Activated CD4-positive, alpha-beta T cell treated with anti-CD3 and anti-CD28 coated beads, Interleukin-2, amount 10 ng/mL, durations not matched to agents 7 days and 5 days (primary cell): ENCODE data around the gene RALB. TPM values are rescaled to one million over a fixed set of nuclear protein-coding genes. Genes with fewer than 3 reads are reported as not detected.
"Not testable (repeated sequence)": the region's sequence is repeated elsewhere in the genome, so short reads cannot be mapped to it uniquely, and the experiment has no call there.

ENCODE experiments used
- CTCF ChIA-PET: fragments of 350-600 bp; sonication (Branson Sonifier 250); formaldehyde crosslinking; loops from one replicate; lab custom pipeline; 2021; ENCODE audit warnings: antibody characterized with exemption; lab: Charles Lee
- POLR2A ChIA-PET: fragments of 350-600 bp; sonication (Branson Sonifier 250); formaldehyde crosslinking; loops from one replicate; lab custom pipeline; 2021; ENCODE audit warnings: antibody characterized with exemption; lab: Charles Lee
- DNase-seq: peaks from one replicate; pipeline ENCODE4 v3.0.0-alpha.2; 2020
- H3K27ac Mint-ChIP-seq: one replicate; pipeline ENCODE4 v1.8.0; 2021; ENCODE audit warnings: mild to moderate bottlenecking, moderate library complexity, mixed read lengths
- H3K27me3 Mint-ChIP-seq: one replicate; pipeline ENCODE4 v1.8.0; 2021; ENCODE audit warnings: mixed read lengths
- H3K36me3 Mint-ChIP-seq: one replicate; pipeline ENCODE4 v1.8.0; 2021; ENCODE audit warnings: low read depth, mixed read lengths
- H3K4me1 Mint-ChIP-seq: one replicate; pipeline ENCODE4 v1.8.0; 2021; ENCODE audit warnings: mixed read lengths
- H3K4me3 Mint-ChIP-seq: one replicate; pipeline ENCODE4 v1.8.0; 2021; ENCODE audit warnings: mild to moderate bottlenecking, moderate library complexity, mixed read lengths
- H3K9me3 Mint-ChIP-seq: one replicate; pipeline ENCODE4 v1.8.0; 2021; ENCODE audit warnings: mixed read lengths
- total RNA-seq, 2 experiments: library from RNA; stranded (reverse); gene quantifications; one replicate each; pipeline ENCODE4 v1.2.3, GENCODE V29; 2021

The RALB gene
- total RNA-seq, 2 experiments from 2014 or later, result 44.3 to 46.8 TPM

DNA sequence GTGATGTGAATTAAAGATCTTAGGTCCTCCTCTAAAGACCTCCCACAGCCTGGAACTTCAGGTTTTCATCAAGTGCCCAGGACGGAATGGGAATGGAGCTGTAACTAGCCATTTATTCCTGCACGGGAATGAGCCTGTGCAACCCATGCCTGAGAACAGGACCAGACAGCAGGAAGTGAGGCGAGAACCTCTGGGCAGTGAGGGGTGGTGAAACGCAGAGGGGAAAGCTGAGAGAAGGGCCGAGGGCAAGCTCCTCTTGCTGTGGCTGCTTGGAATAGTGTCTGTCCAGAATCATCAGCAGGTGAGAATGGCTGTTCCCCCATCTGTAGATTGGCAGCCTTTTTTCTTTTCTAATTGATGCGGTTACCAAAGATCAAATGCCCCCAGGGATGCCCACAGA lies 4.8 kb upstream of the RALB start:
- no peak for DNase-seq
- Mint-ChIP-seq H3K4me3 (no peak overlapping the region), H3K4me1 (peaks cover 34% of the 10 kb centered on the region), H3K36me3 (peaks cover 7% of the 10 kb centered on the region), H3K27ac (no peak overlapping the region), H3K9me3 (peaks cover 7% of the 10 kb centered on the region), H3K27me3 (peaks cover 21% of the 10 kb centered on the region)
- CTCF ChIA-PET, result interaction anchor here (0.6 to 6.9 kb wide), 7 partner anchors 9 to 1478 kb away, joined by 3 to 51 read pairs (median 4); no protein-coding TSS in a partner anchor
- POLR2A ChIA-PET, result no interaction called here

DNA sequence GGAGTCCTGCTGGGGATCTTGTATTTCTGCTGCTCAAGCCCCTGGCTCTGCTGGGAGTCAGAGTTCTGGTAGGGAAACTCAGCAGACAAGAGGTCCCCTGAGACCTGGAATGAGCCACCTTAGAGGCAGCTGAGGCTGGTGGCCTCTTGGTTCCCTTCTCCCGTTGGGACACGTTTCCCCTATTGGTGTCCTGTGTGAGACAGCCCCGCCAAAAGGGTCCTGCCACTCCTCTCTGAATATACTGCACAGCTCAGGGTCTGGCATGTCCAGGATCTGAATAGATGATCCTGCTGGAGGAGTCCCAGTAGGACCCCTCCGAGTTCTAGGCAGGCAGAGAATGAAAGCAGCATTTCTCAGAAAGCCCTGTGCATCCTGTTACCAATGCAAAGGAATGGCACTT lies 2.0 kb upstream of the RALB start:
- DNase-seq, result no peak
- Mint-ChIP-seq H3K36me3 (peaks cover 18% of the 10 kb centered on the region), H3K27me3 (peaks cover 21% of the 10 kb centered on the region), H3K9me3 (peaks cover 4% of the 10 kb centered on the region), H3K27ac (no peak overlapping the region), H3K4me1 (peaks cover 55% of the 10 kb centered on the region), H3K4me3 (no peak overlapping the region)
- POLR2A ChIA-PET, result no interaction called here
- CTCF ChIA-PET, result interaction anchor here (1.0 to 6.9 kb wide), 4 partner anchors 12 to 63 kb away, joined by 3 to 51 read pairs (median 10); no protein-coding TSS in a partner anchor

DNA sequence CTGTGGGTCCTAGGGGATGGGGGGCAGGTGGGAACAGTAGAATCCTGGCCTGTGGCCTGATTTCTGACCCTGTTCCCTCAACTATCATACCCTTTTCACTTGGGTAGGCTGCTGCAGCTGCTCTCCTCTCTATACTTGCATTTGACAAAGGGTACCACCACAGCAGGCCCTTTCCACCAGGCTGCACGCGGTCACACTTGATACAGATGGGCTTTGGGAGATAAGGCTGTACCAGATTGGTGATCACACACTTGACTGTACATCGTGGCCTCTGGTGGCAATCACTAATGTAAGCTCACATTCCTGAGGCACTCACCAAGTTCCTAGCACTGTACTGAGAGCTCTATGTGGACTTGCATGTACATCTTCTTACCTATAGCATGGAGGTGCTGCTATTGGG lies 1.6 kb upstream of the RALB start:
- no peak overlapping the region for H3K27ac Mint-ChIP-seq
- peaks cover 6% of the 10 kb centered on the region for H3K9me3 Mint-ChIP-seq
- CTCF ChIA-PET, result interaction anchor here (1.0 to 6.9 kb wide), 4 partner anchors 12 to 62 kb away, joined by 3 to 51 read pairs (median 9); no protein-coding TSS in a partner anchor
- POLR2A ChIA-PET, result interaction anchor here (1.7 kb wide), 1 partner anchor 19 kb away, joined by 11 read pairs; no protein-coding TSS in a partner anchor
- no peak for DNase-seq
- H3K36me3 Mint-ChIP-seq, result peaks cover 22% of the 10 kb centered on the region
- H3K4me1 Mint-ChIP-seq, result peaks cover 59% of the 10 kb centered on the region
- no peak overlapping the region for H3K4me3 Mint-ChIP-seq
- peaks cover 21% of the 10 kb centered on the region for H3K27me3 Mint-ChIP-seq

DNA sequence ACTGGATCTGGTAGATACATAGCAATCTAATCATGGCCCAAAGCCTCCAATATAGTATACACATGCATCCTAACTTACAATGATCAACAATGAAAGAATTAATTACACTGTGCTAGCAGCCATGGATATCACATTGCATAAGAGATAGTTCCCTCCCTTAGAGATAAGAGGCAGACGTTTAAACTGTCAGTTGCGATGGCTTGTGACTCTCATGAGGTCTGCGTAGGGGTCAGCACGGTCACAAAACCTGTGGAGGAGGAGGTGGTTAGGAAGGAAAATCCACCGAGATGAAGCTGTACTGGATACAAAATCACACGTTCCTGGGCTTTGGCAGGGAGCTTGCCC lies 800 bp upstream of the RALB start:
- ChIA-PET POLR2A (interaction anchor here (0.7 to 1.7 kb wide), 2 partner anchors 20 to 39 kb away, joined by 3 to 11 read pairs; no protein-coding TSS in a partner anchor), CTCF (interaction anchor here (0.8 to 6.9 kb wide), 8 partner anchors 13 to 62 kb away, joined by 3 to 51 read pairs (median 5); no protein-coding TSS in a partner anchor)
- peaks cover 30% of the 10 kb centered on the region for H3K36me3 Mint-ChIP-seq
- H3K9me3 Mint-ChIP-seq, result peaks cover 12% of the 10 kb centered on the region
- peaks cover 66% of the 10 kb centered on the region for H3K4me1 Mint-ChIP-seq
- DNase-seq, result no peak
- H3K4me3 Mint-ChIP-seq, result peak overlapping the region; percentile 99
- peak overlapping the region; percentile 95 for H3K27ac Mint-ChIP-seq
- H3K27me3 Mint-ChIP-seq, result peaks cover 17% of the 10 kb centered on the region

DNA sequence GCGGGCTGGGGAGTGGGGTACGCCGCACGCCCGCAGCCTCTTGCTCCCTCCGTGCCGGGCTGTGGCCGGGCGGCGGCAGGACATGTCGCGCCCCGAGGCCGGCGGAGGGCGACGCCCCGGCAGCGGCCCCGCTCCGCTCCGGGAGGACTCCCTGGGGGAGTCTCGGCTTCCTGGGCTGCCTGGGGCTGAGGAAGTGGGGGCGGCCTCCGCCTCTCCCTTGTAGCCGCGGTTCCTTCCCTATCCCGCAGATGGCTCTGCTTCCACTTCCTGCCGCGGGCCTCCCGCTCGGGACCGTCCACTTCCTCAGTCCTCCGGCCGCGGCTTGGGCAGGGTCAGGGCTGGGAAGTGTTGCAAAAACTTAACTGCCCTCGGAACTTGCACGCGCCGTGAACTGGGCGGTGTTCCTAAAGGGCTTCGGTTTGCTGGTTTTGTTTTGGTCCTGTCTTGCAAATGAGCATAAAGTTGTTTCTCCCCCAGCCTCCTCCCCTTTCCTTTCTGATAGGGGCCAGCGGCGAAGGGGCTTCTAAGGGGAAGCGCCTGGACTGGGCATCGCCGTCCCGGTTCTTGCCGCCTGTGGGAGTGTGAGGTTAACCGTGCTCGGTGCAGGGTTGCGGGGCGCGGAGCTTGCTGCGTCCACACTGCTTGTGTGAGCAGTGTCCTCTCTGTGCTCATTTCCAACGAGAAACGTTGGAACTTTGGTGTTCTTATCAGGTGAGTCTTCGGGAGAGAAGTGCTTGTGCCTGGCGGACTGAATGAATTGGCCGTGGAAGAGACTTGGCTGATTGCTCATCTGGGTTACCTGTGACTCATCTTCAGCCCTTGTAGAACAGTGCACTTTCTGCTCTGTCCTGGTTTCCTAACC lies 600 bp downstream of the RALB start:
- peak; percentile 44 for DNase-seq
- peak overlapping the region; percentile 82 for H3K27ac Mint-ChIP-seq
- peaks cover 17% of the 10 kb centered on the region for H3K9me3 Mint-ChIP-seq
- H3K4me1 Mint-ChIP-seq, result peaks cover 68% of the 10 kb centered on the region
- H3K27me3 Mint-ChIP-seq, result peaks cover 5% of the 10 kb centered on the region
- ChIA-PET POLR2A (interaction anchor here (0.7 to 1.7 kb wide), 2 partner anchors 21 to 22 kb away, joined by 3 to 11 read pairs; no protein-coding TSS in a partner anchor), CTCF (interaction anchor here (0.9 to 6.9 kb wide), 6 partner anchors 14 to 60 kb away, joined by 3 to 51 read pairs (median 6); no protein-coding TSS in a partner anchor)
- peaks cover 43% of the 10 kb centered on the region for H3K36me3 Mint-ChIP-seq
- H3K4me3 Mint-ChIP-seq, result peak overlapping the region; percentile 87

DNA sequence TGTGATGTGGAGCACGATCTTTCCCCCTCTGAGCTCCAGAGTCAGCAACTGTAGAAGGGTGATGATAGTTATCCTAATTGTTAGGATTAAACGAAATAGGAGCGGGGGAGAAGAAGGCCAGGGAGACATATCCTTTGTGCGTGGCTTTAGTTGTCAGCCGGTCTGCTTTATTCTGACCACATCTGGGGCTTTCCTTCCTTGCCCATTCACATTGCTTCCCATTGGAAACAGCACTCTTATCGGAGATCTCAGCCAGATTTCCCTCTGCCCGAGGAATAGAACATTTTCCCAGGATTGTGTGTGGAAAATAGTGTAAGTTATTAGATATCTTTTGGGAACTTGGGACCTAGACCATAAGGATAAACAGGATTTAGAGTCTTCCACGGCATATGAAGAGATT lies 1.5 kb downstream of the RALB start:
- Mint-ChIP-seq H3K36me3 (peaks cover 53% of the 10 kb centered on the region), H3K4me3 (peak overlapping the region; percentile 87), H3K9me3 (peaks cover 20% of the 10 kb centered on the region), H3K27ac (peak overlapping the region; percentile 28), H3K4me1 (peaks cover 68% of the 10 kb centered on the region), H3K27me3 (peaks cover 2% of the 10 kb centered on the region)
- POLR2A ChIA-PET, result interaction anchor here (0.7 kb wide), 1 partner anchor 23 kb away, joined by 3 read pairs; no protein-coding TSS in a partner anchor
- DNase-seq, result no peak
- CTCF ChIA-PET, result interaction anchor here (1.1 to 2.5 kb wide), 2 partner anchors 18 to 25 kb away, joined by 3 to 7 read pairs; no protein-coding TSS in a partner anchor

DNA sequence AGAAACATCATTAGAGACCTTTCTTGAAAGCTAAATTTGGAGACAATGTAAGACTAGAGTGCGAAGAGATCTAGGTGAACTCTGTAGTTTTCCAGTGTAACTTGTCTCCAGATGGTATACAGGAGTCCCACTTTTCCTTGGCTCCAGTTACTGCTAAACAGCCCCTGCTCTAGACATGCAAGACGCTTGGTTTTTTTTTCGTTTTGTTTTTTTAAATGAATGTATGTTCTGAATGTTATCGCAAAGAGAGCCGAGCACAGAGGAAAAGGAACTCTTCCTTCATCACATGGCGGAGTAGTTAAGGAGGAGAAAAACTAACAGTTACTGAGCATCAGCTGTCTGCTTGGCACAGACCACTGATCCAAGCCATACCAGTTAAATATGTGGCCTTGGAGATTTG lies 2.4 kb downstream of the RALB start:
- H3K4me1 Mint-ChIP-seq, result peaks cover 69% of the 10 kb centered on the region
- H3K27ac Mint-ChIP-seq, result no peak overlapping the region
- H3K4me3 Mint-ChIP-seq, result peak overlapping the region; percentile 47
- DNase-seq, result no peak
- ChIA-PET POLR2A (no interaction called here), CTCF (interaction anchor here (0.6 to 2.5 kb wide), 3 partner anchors 9 to 38 kb away, joined by 3 to 7 read pairs (median 6); no protein-coding TSS in a partner anchor)
- H3K36me3 Mint-ChIP-seq, result peaks cover 55% of the 10 kb centered on the region
- peaks cover 23% of the 10 kb centered on the region for H3K9me3 Mint-ChIP-seq
- no peaks in the 10 kb centered on the region for H3K27me3 Mint-ChIP-seq

DNA sequence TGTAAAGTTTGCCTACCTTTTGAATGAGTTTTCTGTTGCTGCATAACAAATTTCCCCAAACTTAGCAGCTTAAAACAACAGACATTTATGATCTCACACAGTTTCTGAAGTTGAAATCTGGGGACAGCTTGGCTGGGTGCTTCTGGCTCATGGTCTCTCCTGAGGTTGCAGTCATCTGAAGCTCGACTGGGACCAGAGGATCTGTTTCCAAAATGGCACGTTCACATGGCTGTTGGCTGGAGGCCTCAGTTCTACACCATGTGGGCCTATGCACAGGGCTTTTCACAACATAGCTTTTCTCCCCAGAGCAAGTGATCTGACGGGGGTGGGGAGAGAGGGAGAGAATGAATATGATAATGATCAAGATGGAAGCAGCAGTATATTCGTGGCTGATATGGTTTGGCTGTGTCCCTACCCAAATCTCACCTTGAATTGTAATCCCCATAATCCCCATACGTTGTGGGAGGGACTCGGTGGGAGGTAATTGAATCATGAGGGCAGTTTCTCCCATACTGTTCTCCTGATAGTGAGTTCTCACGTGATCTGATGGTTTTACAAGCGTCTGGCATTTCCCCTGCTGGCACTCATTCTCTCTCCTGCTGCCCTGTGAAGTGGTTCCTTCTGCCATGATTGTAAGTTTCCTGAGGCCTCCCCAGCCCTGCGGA lies 3.5 kb downstream of the RALB start:
- no peak overlapping the region for H3K4me3 Mint-ChIP-seq
- peaks cover 23% of the 10 kb centered on the region for H3K9me3 Mint-ChIP-seq
- peaks cover 55% of the 10 kb centered on the region for H3K36me3 Mint-ChIP-seq
- POLR2A ChIA-PET, result no interaction called here
- H3K4me1 Mint-ChIP-seq, result peaks cover 63% of the 10 kb centered on the region
- DNase-seq, result no peak
- no peak overlapping the region for H3K27ac Mint-ChIP-seq
- CTCF ChIA-PET, result interaction anchor here (0.6 to 2.5 kb wide), 4 partner anchors 8 to 23 kb away, joined by 3 to 7 read pairs (median 4); no protein-coding TSS in a partner anchor
- H3K27me3 Mint-ChIP-seq, result no peaks in the 10 kb centered on the region

DNA sequence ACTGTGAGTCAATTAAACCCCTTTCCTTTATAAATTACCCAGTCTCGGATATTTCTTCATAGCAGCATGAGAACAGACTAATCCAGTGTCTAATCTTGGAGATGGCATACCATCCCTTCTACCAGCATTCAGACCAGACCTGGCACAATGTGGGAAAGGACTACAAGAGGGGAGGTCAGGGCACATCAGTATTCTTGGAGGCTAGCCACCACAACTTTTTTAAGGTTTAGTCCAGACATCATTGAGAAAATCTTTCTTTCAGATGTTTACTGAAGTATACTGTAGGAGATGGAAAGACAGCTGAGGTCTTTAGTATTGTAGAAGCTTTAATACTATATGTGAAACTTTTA lies 4.0 kb downstream of the RALB start:
- H3K27me3 Mint-ChIP-seq, result no peaks in the 10 kb centered on the region
- H3K27ac Mint-ChIP-seq, result no peak overlapping the region
- H3K36me3 Mint-ChIP-seq, result peaks cover 55% of the 10 kb centered on the region
- CTCF ChIA-PET, result interaction anchor here (1.3 to 2.5 kb wide), 4 partner anchors 9 to 22 kb away, joined by 3 to 8 read pairs (median 6); no protein-coding TSS in a partner anchor
- no peak overlapping the region for H3K4me3 Mint-ChIP-seq
- DNase-seq, result no peak
- H3K4me1 Mint-ChIP-seq, result peaks cover 59% of the 10 kb centered on the region
- H3K9me3 Mint-ChIP-seq, result peaks cover 23% of the 10 kb centered on the region
- POLR2A ChIA-PET, result no interaction called here

DNA sequence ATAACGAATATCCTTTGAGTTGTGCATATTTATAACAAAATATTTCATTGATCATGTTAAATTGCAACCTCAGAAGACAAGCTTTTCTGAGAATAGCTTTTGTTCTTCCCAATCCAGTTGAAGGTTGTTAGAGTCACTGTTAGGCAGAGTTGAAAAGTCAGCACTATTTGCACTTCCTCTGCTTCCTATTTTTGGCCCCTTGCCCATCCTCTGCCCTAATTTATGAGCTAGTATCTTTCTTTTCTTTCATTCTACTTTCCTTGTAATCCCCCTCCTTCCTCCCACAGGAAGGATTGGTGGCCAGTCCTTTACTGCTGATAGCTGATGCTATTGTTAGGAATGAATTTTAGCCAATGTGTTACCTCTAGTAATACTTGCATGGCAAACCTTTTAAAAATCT lies 4.9 kb downstream of the RALB start:
- Mint-ChIP-seq H3K4me1 (peaks cover 52% of the 10 kb centered on the region), H3K36me3 (peaks cover 55% of the 10 kb centered on the region), H3K27ac (no peak overlapping the region), H3K27me3 (no peaks in the 10 kb centered on the region), H3K9me3 (peaks cover 23% of the 10 kb centered on the region), H3K4me3 (no peak overlapping the region)
- no peak for DNase-seq
- POLR2A ChIA-PET, result no interaction called here
- CTCF ChIA-PET, result interaction anchor here (1.3 to 2.0 kb wide), 3 partner anchors 10 to 23 kb away, joined by 3 to 8 read pairs (median 5); no protein-coding TSS in a partner anchor

DNA sequence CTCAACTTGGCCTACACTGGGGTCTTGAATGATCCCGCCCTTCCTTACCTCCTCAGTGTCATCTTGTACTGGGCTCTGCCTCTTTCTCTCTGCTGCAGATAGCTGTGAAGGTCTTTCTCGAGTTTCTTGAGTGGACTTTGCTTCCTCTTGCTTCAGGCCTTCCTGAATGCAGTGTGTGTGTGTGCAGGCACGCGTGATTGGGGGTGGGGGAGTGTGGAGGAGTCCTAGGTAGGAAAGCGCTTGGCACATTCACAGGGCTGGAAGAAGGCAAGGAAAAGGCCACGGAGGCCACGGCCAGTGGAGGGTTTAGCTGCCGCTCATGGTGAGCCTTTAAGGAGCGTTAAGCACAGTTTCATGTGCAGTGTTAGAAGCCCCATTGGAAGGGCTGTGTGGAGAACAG lies 5.5 kb downstream of the RALB start:
- Mint-ChIP-seq H3K27ac (peak overlapping the region; percentile 14), H3K4me3 (no peak overlapping the region), H3K4me1 (peaks cover 52% of the 10 kb centered on the region), H3K9me3 (peaks cover 23% of the 10 kb centered on the region), H3K36me3 (peaks cover 55% of the 10 kb centered on the region), H3K27me3 (no peaks in the 10 kb centered on the region)
- DNase-seq, result no peak
- CTCF ChIA-PET, result interaction anchor here (2.0 kb wide), 1 partner anchor 10 kb away, joined by 8 read pairs; no protein-coding TSS in a partner anchor
- POLR2A ChIA-PET, result no interaction called here

DNA sequence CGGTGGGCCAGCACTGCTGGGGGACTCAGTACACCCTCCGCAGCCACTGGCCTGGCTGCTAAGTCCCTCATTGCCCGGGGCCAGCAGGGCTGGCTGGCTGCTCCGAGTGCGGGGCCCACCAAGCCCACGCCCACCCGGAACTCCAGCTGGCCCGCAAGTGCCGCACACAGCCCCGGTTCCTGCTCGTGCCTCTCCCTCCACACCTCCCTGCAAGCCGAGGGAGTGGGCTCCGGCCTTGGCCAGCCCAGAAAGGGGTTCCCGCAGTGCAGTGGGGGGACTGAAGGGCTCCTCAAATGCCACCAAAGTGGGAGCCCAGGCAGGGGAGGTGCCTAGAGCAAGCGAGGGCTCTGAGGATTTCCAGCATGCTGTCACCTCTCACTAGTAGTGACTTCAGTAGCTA lies 7.3 kb downstream of the RALB start:
- Mint-ChIP-seq H3K9me3 (peaks cover 22% of the 10 kb centered on the region), H3K4me1 (peaks cover 46% of the 10 kb centered on the region), H3K36me3 (peaks cover 45% of the 10 kb centered on the region)
- CTCF ChIA-PET, result interaction anchor here (1.6 kb wide), 1 partner anchor 15 kb away, joined by 4 read pairs; no protein-coding TSS in a partner anchor
- H3K27me3 Mint-ChIP-seq, DNase-seq, H3K27ac Mint-ChIP-seq, POLR2A ChIA-PET, H3K4me3 Mint-ChIP-seq: not testable (repeated sequence)
